ENCODE data around the gene GRIA2.

Gene GRIA2

GRCh38 chr4:157265281-157265680, 44.8 kb downstream of the GRIA2 start:
- no peak for DNase-seq (ENCODE audit: extremely low read depth, low read depth)
- TF ChIP-seq, protein P1, sequence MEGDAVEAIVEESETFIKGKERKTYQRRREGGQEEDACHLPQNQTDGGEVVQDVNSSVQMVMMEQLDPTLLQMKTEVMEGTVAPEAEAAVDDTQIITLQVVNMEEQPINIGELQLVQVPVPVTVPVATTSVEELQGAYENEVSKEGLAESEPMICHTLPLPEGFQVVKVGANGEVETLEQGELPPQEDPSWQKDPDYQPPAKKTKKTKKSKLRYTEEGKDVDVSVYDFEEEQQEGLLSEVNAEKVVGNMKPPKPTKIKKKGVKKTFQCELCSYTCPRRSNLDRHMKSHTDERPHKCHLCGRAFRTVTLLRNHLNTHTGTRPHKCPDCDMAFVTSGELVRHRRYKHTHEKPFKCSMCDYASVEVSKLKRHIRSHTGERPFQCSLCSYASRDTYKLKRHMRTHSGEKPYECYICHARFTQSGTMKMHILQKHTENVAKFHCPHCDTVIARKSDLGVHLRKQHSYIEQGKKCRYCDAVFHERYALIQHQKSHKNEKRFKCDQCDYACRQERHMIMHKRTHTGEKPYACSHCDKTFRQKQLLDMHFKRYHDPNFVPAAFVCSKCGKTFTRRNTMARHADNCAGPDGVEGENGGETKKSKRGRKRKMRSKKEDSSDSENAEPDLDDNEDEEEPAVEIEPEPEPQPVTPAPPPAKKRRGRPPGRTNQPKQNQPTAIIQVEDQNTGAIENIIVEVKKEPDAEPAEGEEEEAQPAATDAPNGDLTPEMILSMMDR (IDR thresholded peaks at IDR 0.05; ENCODE audit: low read depth, low read length): no peak

DNA sequence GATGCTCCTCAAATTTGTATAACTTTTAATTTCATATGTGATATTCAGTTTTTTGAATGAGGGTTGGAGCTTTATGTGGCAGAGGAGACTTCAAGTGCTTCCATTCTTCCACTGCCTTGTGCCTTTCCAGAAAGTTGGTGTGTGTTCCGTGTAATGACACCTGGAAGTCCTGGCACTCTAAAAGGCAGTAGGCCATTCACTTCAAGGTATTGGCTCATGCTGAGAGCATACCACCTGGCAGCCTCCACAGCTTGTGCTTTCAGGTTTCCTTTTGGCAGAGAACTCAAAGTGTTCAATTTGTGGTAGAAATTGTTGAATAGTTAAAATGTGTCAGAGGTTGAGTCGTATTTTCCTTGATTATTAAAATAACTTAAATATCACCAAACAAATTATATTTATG, 49.6 kb downstream of the GRIA2 start:
- TF ChIP-seq, protein P1 (IDR thresholded peaks at IDR 0.05; ENCODE audit: low read depth, low read length): no peak
- no peak for DNase-seq (ENCODE audit: extremely low read depth, low read depth)

DNA sequence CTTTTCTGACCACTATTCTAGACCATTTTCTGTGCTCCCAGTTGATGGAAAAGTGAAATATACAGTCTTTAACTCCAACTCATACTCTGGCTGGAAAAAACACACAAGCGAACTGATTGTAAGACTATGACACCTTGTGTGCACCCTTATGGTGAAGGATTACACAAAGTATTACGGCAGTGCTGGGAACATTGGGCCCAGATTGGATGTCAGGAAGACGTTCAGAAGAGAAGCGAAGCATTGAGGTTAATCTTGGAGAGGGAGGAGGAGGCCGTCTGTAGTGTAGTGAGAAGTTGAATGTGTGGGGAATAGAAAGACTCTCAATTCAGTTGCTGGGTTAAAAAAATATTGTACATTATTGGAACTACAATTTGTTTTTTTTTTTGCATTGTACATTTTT, 50.0 kb downstream of the GRIA2 start:
- DNase-seq (ENCODE audit: extremely low read depth, low read depth): no peak
- TF ChIP-seq, protein P1 (IDR thresholded peaks at IDR 0.05; ENCODE audit: low read depth, low read length): no peak

DNA sequence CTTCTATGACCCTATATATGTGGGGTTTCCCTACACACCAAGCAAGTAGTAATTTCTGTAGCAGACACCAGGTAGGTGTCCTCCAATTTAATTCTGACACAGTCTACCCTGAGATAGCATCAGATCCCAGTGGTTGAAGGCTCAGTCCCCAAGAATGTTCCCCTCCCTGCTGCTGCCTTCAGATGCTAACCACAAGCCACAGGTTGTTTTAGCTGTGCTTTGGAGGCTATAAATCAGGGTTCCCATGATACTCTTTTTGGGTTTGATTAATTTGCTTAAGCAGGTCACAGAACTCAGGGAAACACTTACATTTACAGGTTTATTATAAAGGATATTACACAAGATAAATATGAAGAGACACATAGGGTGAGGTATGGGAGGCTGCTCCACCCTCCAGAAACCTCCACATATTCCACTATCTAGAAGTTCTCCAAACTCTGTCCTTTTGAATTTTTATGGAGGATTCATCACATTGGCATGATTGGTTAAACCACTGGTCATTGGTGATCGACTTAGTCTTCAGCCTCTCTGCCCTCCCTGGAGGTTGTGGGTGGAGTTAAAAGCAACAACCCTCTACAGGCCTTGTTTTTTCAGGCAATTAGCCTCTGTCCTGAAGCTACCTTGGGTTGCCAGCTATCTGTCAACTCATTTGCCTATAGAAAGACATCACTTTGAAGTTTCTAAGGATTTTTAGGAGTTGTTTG, 50.8 kb downstream of the GRIA2 start:
- TF ChIP-seq, protein P1 (IDR thresholded peaks at IDR 0.05; ENCODE audit: low read depth, low read length): no peak
- no peak for DNase-seq (ENCODE audit: extremely low read depth, low read depth)

GRCh38 chr4:157280673-157281072, 60.1 kb downstream of the GRIA2 start:
- DNase-seq (ENCODE audit: extremely low read depth, low read depth): no peak
- TF ChIP-seq, protein P1 (IDR thresholded peaks at IDR 0.05; ENCODE audit: low read depth, low read length): no peak

DNA sequence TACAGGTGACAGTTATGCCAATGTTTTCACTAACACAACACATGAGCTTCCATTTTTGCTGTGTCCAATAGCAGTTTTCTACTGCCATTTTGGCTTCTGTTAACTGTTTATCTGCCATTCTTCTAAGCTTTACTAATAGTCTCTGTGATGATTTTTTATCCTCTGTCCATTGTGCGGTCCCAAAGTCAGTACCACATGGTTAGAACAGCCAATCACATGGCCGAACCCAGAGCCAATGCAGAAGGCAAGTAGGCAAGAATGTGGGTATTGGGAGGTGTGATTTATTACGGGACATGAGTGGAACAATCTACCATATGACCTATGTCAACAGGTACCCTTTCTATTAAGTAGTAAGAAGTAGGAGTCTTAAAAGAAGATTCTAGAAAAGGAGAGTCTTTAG, 61.5 kb downstream of the GRIA2 start:
- TF ChIP-seq, protein P1 (IDR thresholded peaks at IDR 0.05; ENCODE audit: low read depth, low read length): no peak
- no peak for DNase-seq (ENCODE audit: extremely low read depth, low read depth)

DNA sequence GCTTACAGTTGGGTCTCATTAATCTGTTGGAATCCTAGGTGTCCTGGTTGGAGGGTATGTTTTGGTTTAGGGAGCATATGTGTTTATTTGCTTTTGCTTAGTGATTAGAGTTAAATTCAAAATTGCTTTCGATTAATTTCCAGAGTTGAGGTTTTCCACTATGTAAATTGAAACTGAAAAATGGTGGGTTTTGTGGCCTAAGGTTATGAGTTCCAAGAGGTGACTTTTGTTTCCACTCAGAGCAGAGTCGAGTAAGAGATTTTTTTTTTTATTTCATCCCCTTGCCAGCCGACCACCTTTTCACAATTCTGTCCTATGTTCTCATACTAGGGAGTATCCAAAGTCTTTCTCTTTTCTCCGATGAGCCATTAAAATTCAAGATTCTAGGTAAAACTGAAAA, 66.9 kb downstream of the GRIA2 start:
- no peak for DNase-seq (ENCODE audit: extremely low read depth, low read depth)
- TF ChIP-seq, protein P1 (IDR thresholded peaks at IDR 0.05; ENCODE audit: low read depth, low read length): no peak

All from AG09319 (cell line).